ENCODE results near the gene TAF11L4. TPM values are rescaled to one million over a fixed set of nuclear protein-coding genes. Genes with fewer than 3 reads are reported as not detected.

TAF11L4 gene
- not detected in 5 replicates for total RNA-seq (2022; extraction: Qiagen RNA extraction)

GRCh38 chr5:17521501-17521900 lies at the start of gene TAF11L4:
TSS of gene TAF11L4 (plus strand) at chr5:17521801.

GRCh38 chr5:17497931-17498330 lies 23.7 kb upstream of the TAF11L4 start, which contains the start of gene TAF11L2:
TSS of gene TAF11L2 (plus strand) at chr5:17498231.

GRCh38 chr5:17518067-17518466 lies 3.5 kb upstream of the TAF11L4 start, which contains the start of gene TAF11L3:
TSS of gene TAF11L3 (plus strand) at chr5:17518367.

GRCh38 chr5:17524935-17525334 lies 3.3 kb downstream of the TAF11L4 start, which contains the start of gene TAF11L5:
TSS of gene TAF11L5 (plus strand) at chr5:17525235.

GRCh38 chr5:17528369-17528768 lies 6.8 kb downstream of the TAF11L4 start, which contains the start of gene TAF11L6:
TSS of gene TAF11L6 (plus strand) at chr5:17528669.

Other genes starting within 250 kb of the TAF11L4 start
- gene TAF11L2, start 23.6 kb upstream of the TAF11L4 start, total RNA-seq (2022; extraction: Qiagen RNA extraction): not detected in 5 replicates
- gene TAF11L3, start 3.4 kb upstream of the TAF11L4 start, total RNA-seq (2022; extraction: Qiagen RNA extraction): not detected in 5 replicates
- gene TAF11L5, start 3.4 kb downstream of the TAF11L4 start, total RNA-seq (2022; extraction: Qiagen RNA extraction): not detected in 5 replicates
- gene TAF11L6, start 6.9 kb downstream of the TAF11L4 start, total RNA-seq (2022; extraction: Qiagen RNA extraction): not detected in 5 replicates
- not detected in 5 replicates for gene TAF11L7, start 64.0 kb downstream of the TAF11L4 start, total RNA-seq (2022; extraction: Qiagen RNA extraction)
- not detected in 5 replicates for gene TAF11L8, start 69.2 kb downstream of the TAF11L4 start, total RNA-seq (2022; extraction: Qiagen RNA extraction)
- gene TAF11L9, start 72.6 kb downstream of the TAF11L4 start, total RNA-seq (2022; extraction: Qiagen RNA extraction): not detected in 5 replicates
- not detected in 5 replicates for gene TAF11L10, start 76.0 kb downstream of the TAF11L4 start, total RNA-seq (2022; extraction: Qiagen RNA extraction)
- gene TAF11L11, start 82.4 kb downstream of the TAF11L4 start, total RNA-seq (2022; extraction: Qiagen RNA extraction): 0.07 to 0.25 TPM (median 0.15 TPM) in 4 of 5 replicates, not detected in the other
- 0.13 TPM in 1 of 5 replicates, not detected in the others for gene TAF11L12, start 88.6 kb downstream of the TAF11L4 start, total RNA-seq (2022; extraction: Qiagen RNA extraction)
- not detected in 5 replicates for gene TAF11L13, start 110.3 kb downstream of the TAF11L4 start, total RNA-seq (2022; extraction: Qiagen RNA extraction)
- gene TAF11L14, start 112.7 kb downstream of the TAF11L4 start, total RNA-seq (2022; extraction: Qiagen RNA extraction): 0.17 TPM in 1 of 5 replicates, not detected in the others

All from A549 treated with dexamethasone at 1 μM for 4 hours (cell line).